Ovary (tissue), 9 donors: ENCODE data around the gene CADPS2. TPM values are rescaled to one million over a fixed set of nuclear protein-coding genes. Genes with fewer than 3 reads are reported as not detected.

Experiments used
- DNase-seq, 5 donors: peaks; one replicate each; pipeline ENCODE4 v3.0.0-alpha.2; 2019 to 2020
- H3K27ac ChIP-seq, 2 donors: fragments of 200-600 bp; one replicate each; pipeline versions ENCODE4 v1.5.1 to v1.8.0; 2019 to 2022
- H3K27me3 ChIP-seq: fragments of 200-600 bp; one replicate; pipeline ENCODE4 v1.8.0; 2022
- H3K36me3 ChIP-seq: fragments of 200-600 bp; sonication (generic); one replicate; pipeline ENCODE4 v1.5.1; 2019
- H3K4me1 ChIP-seq: one replicate; pipeline ENCODE4 v1.8.1; 2013; ENCODE audit warnings: mild to moderate bottlenecking, moderate library complexity; ENCODE audit not compliant: insufficient read depth
- H3K4me3 ChIP-seq: fragments of 200-600 bp; sonication (generic); one replicate; pipeline ENCODE4 v1.5.1; 2017
- H3K9me3 ChIP-seq, 2 donors: fragments of 200-600 bp in 1 of 2; sonication (generic) in 1 of 2; one replicate each; pipeline versions ENCODE4 v1.5.1 to v1.8.1; 2013 to 2019; ENCODE audit warnings: mild to moderate bottlenecking in 1 of 2, moderate library complexity in 1 of 2
- EP300 ChIP-seq: sonication (generic); formaldehyde crosslinking; IDR thresholded peaks from one replicate; pipeline ENCODE4 v1.6.1; 2017; ENCODE audit warnings: antibody characterized with exemption
- POLR2A ChIP-seq: fragments of 450-650 bp; IDR thresholded peaks from one replicate; pipeline ENCODE4 v1.6.1; 2017; ENCODE audit warnings: antibody characterized with exemption, mild to moderate bottlenecking, moderate library complexity
- WGBS, 3 donors: extraction: QIAGEN DNeasy Blood & Tissue Kit in 1 of 3; methylation state at CpG; one replicate each; pipeline versions ENCODE4 v1.1.5 to v1.1.7; 2013 to 2017; 5-methylcytosine and 5-hydroxymethylcytosine counted together
- intact Hi-C, 4 donors: fragments of 100-400 bp; cut with DNase I; formaldehyde crosslinking; loops; one replicate each; pipeline versions ENCODE4 v1.11.0 to v1.15.1; 2022 to 2023
- polyA plus RNA-seq, 2 donors: library from polyadenylated mRNA; stranded (reverse); fragments of 200-250 nt in 1 of 2; fragments of 350-450 nt in 1 of 2; fragmentation: Illumina TruSeq in 1 of 2; extraction: RNeasy Lipid Tissue Mini Kit (QIAGEN cat#74804) in 1 of 2; gene quantifications; one replicate each; pipeline ENCODE4 v1.2.3, GENCODE V29; 2013 to 2014
- total RNA-seq, 7 donors: library from RNA; depleted of rRNA in 2 of 7; stranded (reverse); fragments of >200 nt in 2 of 7; fragmentation: NEBNext Ultra II Directional in 3 of 7; extraction: Animal tissue kit (Norgen Biotek cat#: 25700) in 3 of 7; gene quantifications; one replicate each; pipeline versions ENCODE4 v1.1.0 to v1.2.4, GENCODE V29; 2016 to 2023
- TF ChIP-seq, protein P1 (sequence below), 3 donors: fragments of 450-650 bp in 2 of 3; fragments of 200-600 bp in 1 of 3; IDR thresholded peaks; one replicate each; pipeline versions ENCODE4 v1.5.1 to v1.8.0; 2016 to 2022; ENCODE audit warnings: antibody characterized with exemption in 3 of 3, mild to moderate bottlenecking in 1 of 3
- donor health status: DM: no; HTN: no; CAD: no; lungs with moderate emphysema.
- donor health status: DM: no; HTN: no; CAD: no.
- donor health status: Bipolar disorder and iron deficiency.
- donor health status: DM: yes; HTN: yes; CAD: no.
- donor health status: DM: no; HTN: no; CAD: no.
- donor health status: DM: yes; HTN: yes; CAD: no.

CADPS2 gene
- total and polyA plus RNA-seq, 9 donors: 10.1 to 26.7 (median 16.6) TPM

DNA sequence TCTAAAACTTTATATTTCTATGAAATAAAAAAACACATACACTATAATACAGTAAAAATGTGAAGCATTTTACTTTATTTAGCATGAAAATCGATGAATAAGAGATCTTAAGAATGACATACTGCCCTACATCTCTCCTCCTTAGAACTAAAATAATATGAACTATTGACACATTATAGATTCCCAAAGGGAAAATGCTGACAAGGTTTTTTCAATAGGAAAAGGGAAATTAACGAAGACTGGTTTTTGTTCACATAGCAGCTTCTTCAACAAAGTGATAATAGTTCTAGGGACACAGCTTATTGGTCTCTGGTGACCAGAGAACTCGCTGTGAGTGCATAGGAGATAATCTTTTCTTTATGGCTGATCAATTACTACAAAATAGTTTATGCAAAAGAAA is 523.8 kb downstream of the CADPS2 start:
- intact Hi-C loops: no loop called here
- 94 to 96% (median 94%) methylated on average over 3 of the region's 3 CpGs for WGBS, 3 donors
- Histone ChIP-seq H3K4me1 (no peaks in the 10 kb centered on the region), H3K27me3 (no peaks in the 10 kb centered on the region), H3K9me3 (no peaks in the 10 kb centered on the region), H3K36me3 (no peaks in the 10 kb centered on the region), H3K4me3 (no peak overlapping the region), H3K27ac (no peak overlapping the region)
- DNase-seq: no peak
- TF ChIP-seq EP300: no peak
- TF ChIP-seq, protein P1, sequence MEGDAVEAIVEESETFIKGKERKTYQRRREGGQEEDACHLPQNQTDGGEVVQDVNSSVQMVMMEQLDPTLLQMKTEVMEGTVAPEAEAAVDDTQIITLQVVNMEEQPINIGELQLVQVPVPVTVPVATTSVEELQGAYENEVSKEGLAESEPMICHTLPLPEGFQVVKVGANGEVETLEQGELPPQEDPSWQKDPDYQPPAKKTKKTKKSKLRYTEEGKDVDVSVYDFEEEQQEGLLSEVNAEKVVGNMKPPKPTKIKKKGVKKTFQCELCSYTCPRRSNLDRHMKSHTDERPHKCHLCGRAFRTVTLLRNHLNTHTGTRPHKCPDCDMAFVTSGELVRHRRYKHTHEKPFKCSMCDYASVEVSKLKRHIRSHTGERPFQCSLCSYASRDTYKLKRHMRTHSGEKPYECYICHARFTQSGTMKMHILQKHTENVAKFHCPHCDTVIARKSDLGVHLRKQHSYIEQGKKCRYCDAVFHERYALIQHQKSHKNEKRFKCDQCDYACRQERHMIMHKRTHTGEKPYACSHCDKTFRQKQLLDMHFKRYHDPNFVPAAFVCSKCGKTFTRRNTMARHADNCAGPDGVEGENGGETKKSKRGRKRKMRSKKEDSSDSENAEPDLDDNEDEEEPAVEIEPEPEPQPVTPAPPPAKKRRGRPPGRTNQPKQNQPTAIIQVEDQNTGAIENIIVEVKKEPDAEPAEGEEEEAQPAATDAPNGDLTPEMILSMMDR (IDR thresholded peaks at IDR 0.05): no peak
- TF ChIP-seq POLR2A: no peak

DNA sequence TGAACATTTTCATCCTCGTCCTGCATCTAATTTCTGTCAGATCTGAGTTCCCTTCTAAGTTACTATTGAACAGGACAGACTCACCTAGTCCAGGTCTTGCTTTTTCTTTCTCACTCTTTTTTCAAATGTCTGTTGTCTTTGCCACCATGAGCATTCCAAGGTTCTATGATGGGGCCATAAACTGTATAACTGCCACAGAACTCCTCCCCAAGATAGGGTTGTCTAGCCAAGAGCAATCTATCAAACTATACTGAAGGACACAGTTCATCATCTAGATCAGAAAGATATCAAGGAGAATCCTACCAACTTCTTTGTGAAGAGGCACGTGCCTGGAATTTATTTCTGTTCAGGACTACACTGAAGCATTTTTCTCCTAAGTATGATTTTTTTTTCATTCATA is 531.6 kb downstream of the CADPS2 start:
- intact Hi-C loops: no loop called here
- H3K4me1 ChIP-seq: no peaks in the 10 kb centered on the region
- H3K27ac ChIP-seq: no peak overlapping the region
- H3K27me3 ChIP-seq: no peaks in the 10 kb centered on the region
- DNase-seq: no peak
- no peak overlapping the region for H3K4me3 ChIP-seq
- H3K36me3 ChIP-seq: no peaks in the 10 kb centered on the region
- TF ChIP-seq POLR2A (no peak), EP300 (no peak)
- TF ChIP-seq, protein P1 (IDR thresholded peaks at IDR 0.05): no peak
- no peaks in the 10 kb centered on the region for H3K9me3 ChIP-seq
- 96 to 100% (median 97%) methylated on average over 2 of the region's 2 CpGs for WGBS, 3 donors

DNA sequence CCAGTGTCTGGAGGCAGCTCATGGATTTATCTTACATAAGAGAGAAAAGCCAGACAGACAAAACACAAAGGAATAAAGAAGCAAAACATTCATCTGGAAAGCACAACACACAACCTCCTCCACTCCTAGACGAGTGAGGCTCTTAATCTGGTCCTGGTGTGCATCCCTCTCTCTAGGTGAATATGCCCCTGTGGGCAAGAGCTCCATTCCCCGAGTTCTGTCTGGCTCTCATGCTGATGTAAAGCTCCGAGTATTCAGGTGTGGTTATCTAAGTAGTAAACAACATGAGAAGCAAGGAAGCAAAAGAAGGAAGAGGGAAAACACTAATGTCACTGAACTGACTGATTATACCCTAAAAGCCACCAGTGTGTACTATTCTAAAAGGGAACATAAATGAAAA is 533.8 kb downstream of the CADPS2 start:
- DNase-seq: no peak
- 3 to 18% (median 9%) methylated on average over 3 of the region's 3 CpGs for WGBS, 3 donors
- Histone ChIP-seq H3K36me3 (no peaks in the 10 kb centered on the region), H3K27ac (no peak overlapping the region), H3K4me3 (no peak overlapping the region), H3K4me1 (no peaks in the 10 kb centered on the region), H3K9me3 (no peaks in the 10 kb centered on the region), H3K27me3 (no peaks in the 10 kb centered on the region)
- intact Hi-C loops: no loop called here
- TF ChIP-seq EP300 (no peak), POLR2A (no peak)
- TF ChIP-seq, protein P1 (IDR thresholded peaks at IDR 0.05): no peak

DNA sequence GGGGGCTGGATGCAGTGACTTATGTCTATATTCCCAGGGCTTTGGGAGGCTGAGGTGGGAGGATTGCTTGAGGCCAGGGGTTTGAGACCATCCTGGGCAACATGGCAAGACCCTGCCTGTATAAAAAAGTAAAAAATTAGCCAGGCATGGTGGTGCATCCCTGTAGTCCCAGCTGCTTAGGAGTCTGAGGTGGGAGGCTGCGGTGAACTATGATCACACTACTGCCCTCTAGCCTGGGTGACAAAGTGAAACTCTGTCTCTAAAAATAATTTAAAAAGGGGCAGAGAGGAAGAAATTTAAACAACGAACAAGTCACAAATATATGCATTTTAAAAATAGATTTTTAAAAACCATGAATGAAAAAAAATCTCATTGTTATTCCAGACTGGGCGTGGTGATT is 535.6 kb downstream of the CADPS2 start:
- no peaks in the 10 kb centered on the region for H3K36me3 ChIP-seq
- H3K4me3 ChIP-seq: no peak overlapping the region
- TF ChIP-seq POLR2A (no peak), EP300 (no peak)
- TF ChIP-seq, protein P1 (IDR thresholded peaks at IDR 0.05): no peak
- no peaks in the 10 kb centered on the region for H3K9me3 ChIP-seq
- intact Hi-C loops: no loop called here
- DNase-seq: no peak
- H3K27ac ChIP-seq: no peak overlapping the region
- 90 to 92% (median 90%) methylated on average over 3 of the region's 3 CpGs for WGBS, 3 donors
- H3K27me3 ChIP-seq: no peaks in the 10 kb centered on the region
- no peaks in the 10 kb centered on the region for H3K4me1 ChIP-seq

DNA sequence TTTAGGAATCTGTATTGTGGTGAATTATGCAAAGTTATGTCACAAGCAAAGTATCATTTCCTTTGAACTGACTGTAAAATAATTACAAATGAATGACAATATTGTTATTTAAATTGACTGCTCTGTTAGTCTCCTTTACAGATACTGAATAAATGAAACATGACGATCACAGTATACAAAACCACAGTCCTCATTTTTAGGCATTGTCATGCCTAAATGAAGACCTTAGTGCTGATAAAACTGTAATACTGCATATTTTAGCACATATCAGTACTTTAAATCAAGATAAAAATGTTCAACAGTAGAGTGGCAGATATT is 542.0 kb downstream of the CADPS2 start:
- Histone ChIP-seq H3K27ac (no peak overlapping the region), H3K27me3 (no peaks in the 10 kb centered on the region), H3K4me1 (no peaks in the 10 kb centered on the region), H3K9me3 (no peaks in the 10 kb centered on the region), H3K36me3 (no peaks in the 10 kb centered on the region), H3K4me3 (no peak overlapping the region)
- no peak for DNase-seq
- WGBS, 3 donors: 94 to 97% (median 95%) methylated on average over 1 of the region's 1 CpG
- intact Hi-C loops: no loop called here
- no peak for TF ChIP-seq EP300
- TF ChIP-seq, protein P1 (IDR thresholded peaks at IDR 0.05): no peak
- no peak for TF ChIP-seq POLR2A
